ENCODE measurements around the gene PLCB1.

- no peak for TF ChIP-seq POLR2A (IDR thresholded peaks at IDR 0.05; ENCODE audit: low read length)
- no peak for TF ChIP-seq GATA1 (IDR thresholded peaks at IDR 0.05; ENCODE audit: low read depth, low read length)
These were observed 117.6 kb downstream of the PLCB1 start for GRCh38 chr20:8249634-8250033.
